Skin of body (tissue), 2 donors: ENCODE measurements around the gene ENTR1. TPM values are rescaled to one million over a fixed set of nuclear protein-coding genes. Genes with fewer than 3 reads are reported as not detected.
A peak's percentile ranks its signal among the peaks of the same experiment; 100 is the strongest.
"Not testable (repeated sequence)": the region's sequence is repeated elsewhere in the genome, so short reads cannot be mapped to it uniquely, and the experiment has no call there.

ENCODE experiments used
- DNase-seq: peaks from one replicate; lab custom pipeline; 2025; lab: John Stamatoyannopoulos, UW
- total RNA-seq: library from RNA; depleted of rRNA; stranded (reverse); fragments of >200 nt; gene quantifications from one replicate; pipeline ENCODE4 v1.2.3, GENCODE V29; 2014

Gene ENTR1
- total RNA-seq, 1 donor from 2014 or later = 21.4 TPM

GRCh38 chr9:136438548-136439480 lies 28.4 kb upstream of the ENTR1 start:
- DNase-seq = no peak

- no peak for DNase-seq
These were observed 27.6 kb upstream of the ENTR1 start for GRCh38 chr9:136437839-136438547.

GRCh38 chr9:136437430-136437829 lies 27.0 kb upstream of the ENTR1 start:
- peak; percentile 14 for DNase-seq

GRCh38 chr9:136436055-136436634 lies 25.7 kb upstream of the ENTR1 start:
- DNase-seq = no peak

GRCh38 chr9:136434580-136435169 lies 24.3 kb upstream of the ENTR1 start:
- no peak for DNase-seq

- no peak for DNase-seq
These were observed 23.6 kb upstream of the ENTR1 start for GRCh38 chr9:136433849-136434579.

- DNase-seq = no peak
These were observed 22.8 kb upstream of the ENTR1 start for GRCh38 chr9:136433043-136433715.

GRCh38 chr9:136432591-136432990 lies 22.2 kb upstream of the ENTR1 start:
- no peak for DNase-seq

- DNase-seq = no peak
These were observed 21.5 kb upstream of the ENTR1 start for GRCh38 chr9:136431782-136432350.

GRCh38 chr9:136430588-136431234 lies 20.3 kb upstream of the ENTR1 start:
- DNase-seq = no peak

- no peak for DNase-seq
These were observed 19.5 kb upstream of the ENTR1 start for GRCh38 chr9:136429683-136430491.

- no peak for DNase-seq
These were observed 18.7 kb upstream of the ENTR1 start for GRCh38 chr9:136429075-136429628.

- DNase-seq = no peak
These were observed 16.4 kb upstream of the ENTR1 start for GRCh38 chr9:136426787-136427186.

- not testable (repeated sequence) for DNase-seq
These were observed 15.0 kb upstream of the ENTR1 start for GRCh38 chr9:136425367-136425766.

GRCh38 chr9:136424750-136425362 lies 14.4 kb upstream of the ENTR1 start:
- DNase-seq = no peak

- DNase-seq = no peak
These were observed 13.2 kb upstream of the ENTR1 start for GRCh38 chr9:136423432-136424146.

- no peak for DNase-seq
These were observed 12.5 kb upstream of the ENTR1 start for GRCh38 chr9:136422876-136423275.
